ENCODE results near the gene ZMYND8.
"Not testable (repeated sequence)": the region's sequence is repeated elsewhere in the genome, so short reads cannot be mapped to it uniquely, and the experiment has no call there.

ZMYND8 gene

GRCh38 chr20:47370850-47371782, 14.6 kb upstream of the ZMYND8 start:
- DNase-seq = no peak

GRCh38 chr20:47370214-47370613, 13.7 kb upstream of the ZMYND8 start:
- no peak for DNase-seq

DNA sequence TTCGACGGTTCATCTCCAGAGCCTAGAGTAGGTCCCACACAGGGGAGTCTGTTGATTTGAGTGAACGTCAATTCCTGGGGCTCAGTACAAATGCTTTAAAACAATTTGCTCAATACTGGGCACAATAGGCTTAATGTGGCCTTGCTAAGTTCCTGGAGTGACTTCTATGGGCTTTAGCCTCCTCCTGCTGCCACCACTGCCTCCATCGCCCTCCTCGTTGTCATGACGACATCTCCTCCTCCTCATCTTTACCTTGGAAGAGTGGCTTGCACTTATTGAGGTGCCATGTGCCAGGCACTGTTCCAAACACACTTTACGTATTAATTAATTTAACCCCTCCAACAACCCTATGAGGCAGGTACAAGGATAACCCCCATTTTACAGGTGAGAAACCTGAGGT, 11.8 kb upstream of the ZMYND8 start:
- DNase-seq = no peak

DNA sequence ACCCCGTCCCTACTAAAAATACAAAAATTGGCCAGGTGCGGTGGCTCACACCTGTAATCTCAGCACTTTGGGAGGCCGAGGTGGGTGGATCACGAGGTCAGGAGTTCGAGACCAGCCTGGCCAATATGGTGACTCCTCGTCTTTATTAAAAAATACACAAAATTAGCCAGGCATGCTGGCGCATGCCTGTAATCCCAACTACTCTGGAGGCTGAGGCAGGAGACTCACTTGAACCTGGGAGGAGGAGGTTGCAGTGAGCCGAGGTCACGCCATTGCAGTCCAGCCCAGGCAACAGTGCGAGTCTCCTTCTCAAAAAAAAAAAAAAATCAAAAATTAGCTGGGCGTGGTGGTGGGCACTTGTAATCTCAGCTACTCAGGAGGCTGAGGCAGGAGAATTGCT, 9.8 kb upstream of the ZMYND8 start:
- not testable (repeated sequence) for DNase-seq

DNA sequence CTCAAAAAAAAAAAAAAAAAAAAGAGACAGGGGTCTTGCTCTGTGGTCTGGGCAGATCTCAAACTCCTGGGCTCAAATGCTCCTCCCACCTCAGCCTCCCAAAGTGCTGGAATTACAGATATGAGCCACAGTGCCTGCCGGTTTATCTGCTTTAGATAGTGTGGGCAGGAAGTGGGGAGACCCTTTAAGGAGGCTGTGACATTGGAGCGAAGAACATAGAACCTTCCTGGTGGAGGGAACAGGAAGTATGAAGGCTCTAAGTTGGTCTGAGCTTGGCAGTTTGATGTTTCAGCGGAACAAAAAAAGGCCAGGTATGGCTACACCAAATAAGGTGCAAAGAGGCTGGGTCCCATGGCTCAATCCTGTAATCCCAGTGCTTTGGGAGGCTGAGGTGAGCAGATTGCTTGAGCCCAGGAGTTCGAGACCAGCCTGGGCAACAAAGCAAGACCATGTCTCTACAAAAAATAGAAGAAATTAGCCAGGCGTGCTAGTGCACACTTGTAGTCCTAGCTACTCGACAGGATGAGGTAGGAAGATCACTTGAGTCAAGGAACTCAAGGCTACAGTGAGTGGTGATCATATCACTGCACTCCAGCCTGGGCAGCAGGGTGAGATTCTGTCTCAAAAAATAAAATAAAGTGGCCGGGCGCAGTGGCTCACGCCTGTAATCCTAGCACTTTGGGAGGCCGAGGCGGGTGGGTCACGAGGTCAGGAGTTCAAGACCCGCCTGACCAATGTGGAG, 8.7 kb upstream of the ZMYND8 start:
- no peak for DNase-seq

- no peak for DNase-seq
Measured at GRCh38 chr20:47362361-47363219, 6.1 kb upstream of the ZMYND8 start.

DNA sequence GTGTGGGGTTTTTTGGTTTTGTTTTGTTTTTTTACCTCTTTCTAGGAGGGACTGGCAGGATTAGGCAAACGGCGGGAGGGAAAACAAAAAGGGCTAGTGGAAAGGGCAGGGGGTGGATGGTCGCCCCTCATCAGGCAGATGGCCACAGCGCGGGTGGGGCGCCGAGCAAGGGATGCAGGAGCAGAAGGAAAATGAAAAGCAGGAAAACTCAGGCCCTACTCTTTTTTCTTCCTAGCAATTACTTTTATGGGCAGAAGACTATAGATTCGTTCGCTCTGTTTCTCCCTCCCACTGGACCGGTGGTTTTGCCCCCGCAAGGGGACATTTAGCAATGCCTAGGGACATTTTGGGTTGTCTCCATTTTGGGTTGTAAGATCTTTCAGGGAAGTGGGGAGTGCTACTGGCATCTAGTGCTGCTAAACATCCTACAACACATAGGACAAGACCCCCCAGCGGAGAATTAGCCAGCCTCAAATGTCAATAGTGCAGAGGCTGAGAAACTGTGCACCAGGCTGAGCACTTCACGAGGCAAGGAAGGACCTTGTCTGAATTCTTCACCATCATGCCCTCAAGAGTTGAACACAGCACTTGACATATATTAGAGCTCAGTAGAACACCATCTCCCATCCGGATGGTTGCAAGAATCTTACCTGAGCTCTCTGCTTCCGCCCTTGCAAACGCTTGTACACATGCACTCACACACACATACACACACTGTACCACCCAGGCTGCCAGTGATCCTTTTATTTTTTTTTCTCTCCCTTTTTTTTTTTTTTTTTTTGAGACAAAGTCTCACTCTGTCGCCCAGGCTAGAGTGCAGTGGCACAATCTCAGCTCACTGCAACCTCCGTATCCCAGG, 4.8 kb upstream of the ZMYND8 start:
- no peak for DNase-seq

- DNase-seq = peak; percentile 58 to 71
Measured at GRCh38 chr20:47360297-47361056, 4.0 kb upstream of the ZMYND8 start.

- no peak for DNase-seq
Measured at GRCh38 chr20:47359530-47360296, 3.2 kb upstream of the ZMYND8 start.

GRCh38 chr20:47358672-47359529, 2.4 kb upstream of the ZMYND8 start:
- peak; percentile 22 to 40 for DNase-seq

- DNase-seq = no peak
Measured at GRCh38 chr20:47358039-47358671, 1.7 kb upstream of the ZMYND8 start.

GRCh38 chr20:47357296-47358038, 968 bp upstream of the ZMYND8 start:
- peak; percentile 44 to 66 for DNase-seq

GRCh38 chr20:47356220-47356525, 326 bp downstream of the ZMYND8 start:
- DNase-seq = no peak

GRCh38 chr20:47355489-47356219, 845 bp downstream of the ZMYND8 start:
- DNase-seq = no peak

- no peak for DNase-seq
Measured at GRCh38 chr20:47354714-47355488, 1.6 kb downstream of the ZMYND8 start.

- DNase-seq = no peak
Measured at GRCh38 chr20:47354464-47354713, 2.1 kb downstream of the ZMYND8 start.

Data from NCI-H187 (cell line).